A549 (cell line): ENCODE measurements around the gene LIPT2. TPM values are rescaled to one million over a fixed set of nuclear protein-coding genes. Genes with fewer than 3 reads are reported as not detected.

Experiments used
- ATAC-seq, 2 experiments: fragments of 200-7000 bp in 1 of 2; fragments of >200 bp in 1 of 2; cut with Nextera tagmentation in 1 of 2; cut with Tn5 transposase in 1 of 2; 3 replicates each; pipeline versions ENCODE4 v1.8.0 to v1.9.1; 2018 to 2020; ENCODE audit warnings: mild to moderate bottlenecking in 1 of 2, moderate library complexity in 1 of 2
- CTCF ChIA-PET: fragments of 300-600 bp; sonication (Branson Sonifier 250); formaldehyde crosslinking; extraction: SDS; loops from one replicate; lab custom pipeline; 2021; ENCODE audit warnings: antibody characterized with exemption, inconsistent platforms; lab: Yijun Ruan, JAX
- POLR2A ChIA-PET: fragments of 350-600 bp; formaldehyde crosslinking; extraction: SDS; loops from one replicate; lab custom pipeline; 2021; ENCODE audit warnings: antibody characterized with exemption, inconsistent platforms; lab: Yijun Ruan, JAX
- DNase-seq, 2 experiments: peaks; one replicate each; pipeline versions ENCODE4 v3.0.0 to v3.0.0-alpha.2; 2011 to 2016; ENCODE audit warnings: low read depth in 1 of 2, low spot score in 1 of 2
- FAIRE-seq: peaks from 2 replicates; lab custom pipeline; 2011; peaks lifted over from hg19 to GRCh38; lab: Jason Lieb, UNC
- H3K27ac ChIP-seq, 2 experiments: fragments of >200 bp; sonication (Bioruptor Twin); formaldehyde crosslinking; 3 replicates each; pipeline ENCODE4 v1.5.1; 2016 to 2017
- H3K4me1 ChIP-seq: fragments of >200 bp; sonication (Bioruptor Twin); formaldehyde crosslinking; 3 replicates; pipeline ENCODE4 v1.6.1; 2016
- H3K4me2 ChIP-seq: fragments of >200 bp; sonication (Bioruptor Twin); formaldehyde crosslinking; 3 replicates; pipeline ENCODE4 v1.6.1; 2016
- H3K4me3 ChIP-seq: fragments of >200 bp; sonication (Bioruptor Twin); formaldehyde crosslinking; 3 replicates; pipeline ENCODE4 v1.5.1; 2016
- H3K9me3 ChIP-seq: fragments of >200 bp; sonication (Bioruptor Twin); formaldehyde crosslinking; 3 replicates; pipeline ENCODE4 v1.6.1; 2016
- ATOH8 ChIP-seq: fragments of 250-450 bp; sonication (Bioruptor Pico); IDR thresholded peaks from 2 replicates; pipeline ENCODE4 v1.5.0; 2020; ENCODE audit warnings: low read depth, mild to moderate bottlenecking, moderate library complexity
- BHLHE40 ChIP-seq: IDR thresholded peaks from 2 replicates; pipeline ENCODE4 v1.6.1; 2012; ENCODE audit warnings: low read depth, low read length, inconsistent platforms
- CBX2 ChIP-seq: fragments of 200-600 bp; sonication (generic); IDR thresholded peaks from 2 replicates; pipeline ENCODE4 v1.6.1; 2016; ENCODE audit warnings: low read depth, mild to moderate bottlenecking, borderline replicate concordance
- CHD4 ChIP-seq: fragments of 200-600 bp; sonication (generic); IDR thresholded peaks from 2 replicates; pipeline ENCODE4 v1.6.1; 2016; ENCODE audit warnings: antibody characterized with exemption, mild to moderate bottlenecking, borderline replicate concordance
- E2F6 ChIP-seq: IDR thresholded peaks from 2 replicates; pipeline ENCODE4 v1.6.1; 2012; ENCODE audit warnings: low read depth, borderline replicate concordance
- EHF ChIP-seq: fragments of 250-450 bp; sonication (Bioruptor Pico); IDR thresholded peaks from 2 replicates; pipeline ENCODE4 v1.5.0; 2020; ENCODE audit warnings: mild to moderate bottlenecking
- ESRRA ChIP-seq: fragments of 150-350 bp; IDR thresholded peaks from 2 replicates; pipeline ENCODE4 v1.6.1; 2014; ENCODE audit warnings: mild to moderate bottlenecking, low read length, borderline replicate concordance
- FOSL2 ChIP-seq, 2 experiments: fragments of 450-650 bp in 1 of 2; fragments of >200 bp in 1 of 2; sonication (Bioruptor Twin) in 1 of 2; formaldehyde crosslinking; IDR thresholded peaks; 2 replicates each; pipeline versions ENCODE4 v1.5.0 to v1.6.1; 2016 to 2020; ENCODE audit warnings: mild to moderate bottlenecking in 1 of 2, moderate library complexity in 1 of 2
- HOXA7 ChIP-seq: fragments of 250-450 bp; sonication (Bioruptor Pico); IDR thresholded peaks from 2 replicates; pipeline ENCODE4 v1.5.0; 2020; ENCODE audit warnings: mild to moderate bottlenecking, moderate library complexity
- KDM1A ChIP-seq: fragments of 200-600 bp; sonication (generic); IDR thresholded peaks from 2 replicates; pipeline ENCODE4 v1.6.1; 2016; ENCODE audit warnings: low read depth, mild to moderate bottlenecking
- KDM5A ChIP-seq: fragments of 200-600 bp; sonication (generic); IDR thresholded peaks from 2 replicates; pipeline ENCODE4 v1.6.1; 2016; ENCODE audit warnings: antibody characterized with exemption, mild to moderate bottlenecking
- MAFK ChIP-seq: fragments of 450-650 bp; IDR thresholded peaks from 2 replicates; pipeline ENCODE4 v1.6.1; 2014; ENCODE audit not compliant: partially characterized antibody
- NR3C1 ChIP-seq: fragments of >200 bp; sonication (Bioruptor Twin); formaldehyde crosslinking; IDR thresholded peaks from 3 replicates; pipeline ENCODE4 v1.6.1; 2017
- PHF8 ChIP-seq: fragments of 200-600 bp; sonication (generic); IDR thresholded peaks from 2 replicates; pipeline ENCODE4 v1.6.1; 2016; ENCODE audit warnings: low read depth, mild to moderate bottlenecking, antibody characterized with exemption, moderate library complexity, borderline replicate concordance
- RARB ChIP-seq: fragments of 250-450 bp; sonication (Bioruptor Pico); IDR thresholded peaks from 2 replicates; pipeline ENCODE4 v1.8.0; 2021; ENCODE audit warnings: mild to moderate bottlenecking, moderate library complexity
- REST ChIP-seq: fragments of 200-600 bp; sonication (generic); IDR thresholded peaks from 2 replicates; pipeline ENCODE4 v1.6.1; 2016; ENCODE audit warnings: antibody characterized with exemption, mild to moderate bottlenecking, moderate library complexity
- RFX5 ChIP-seq: fragments of 450-650 bp; IDR thresholded peaks from 2 replicates; pipeline ENCODE4 v1.7.1; 2014; ENCODE audit warnings: antibody characterized with exemption, mild to moderate bottlenecking, moderate library complexity
- SMC3 ChIP-seq: fragments of >200 bp; sonication (Bioruptor Twin); formaldehyde crosslinking; IDR thresholded peaks from 3 replicates; pipeline ENCODE4 v1.6.1; 2018; ENCODE audit warnings: inconsistent platforms
- SREBF2 ChIP-seq: fragments of 450-650 bp; IDR thresholded peaks from 2 replicates; pipeline ENCODE4 v1.6.1; 2014; ENCODE audit warnings: mild to moderate bottlenecking, moderate library complexity
- USF2 ChIP-seq: fragments of 450-650 bp; IDR thresholded peaks from 2 replicates; pipeline ENCODE4 v1.6.1; 2014; ENCODE audit warnings: antibody characterized with exemption
- ZC3H11A ChIP-seq: fragments of 450-650 bp; IDR thresholded peaks from 2 replicates; pipeline ENCODE4 v1.6.1; 2014; ENCODE audit warnings: antibody characterized with exemption, mild to moderate bottlenecking
- ZNF302 ChIP-seq: fragments of 250-450 bp; sonication (Bioruptor Pico); IDR thresholded peaks from 2 replicates; pipeline ENCODE4 v1.9.0; 2021; ENCODE audit warnings: inconsistent platforms, mild to moderate bottlenecking, moderate library complexity
- ZSCAN20 ChIP-seq: fragments of 250-450 bp; sonication (Bioruptor Pico); IDR thresholded peaks from 2 replicates; pipeline ENCODE4 v1.8.0; 2022; ENCODE audit warnings: mild to moderate bottlenecking, moderate library complexity
- WGBS: methylation state at CpG from one replicate; pipeline ENCODE4 v1.1.6; 2017; ENCODE audit errors: missing lambda C conversion rate; 5-methylcytosine and 5-hydroxymethylcytosine counted together
- polyA plus RNA-seq, 4 experiments: library from polyadenylated mRNA; depleted of rRNA in 3 of 4; stranded (reverse); fragments of >200 nt; fragmentation: RNase III in 1 of 4; extraction: RNeasy Plus Mini Kit Qiagen cat#74134 plus additional on column Dnase treatment in 1 of 4; gene quantifications; 2 replicates in 3 of 4; 3 replicates in 1 of 4; pipeline ENCODE4 v1.2.3, GENCODE V29; 2011 to 2017

The LIPT2 gene
- polyA plus RNA-seq, 2 of the 4 experiments (the other 2 are of a cell fraction) = 4.8 to 9.8 TPM

GRCh38 chr11:74464746-74465145, 28.8 kb downstream of the LIPT2 start:
- no peak for TF ChIP-seq SMC3
- no peak for TF ChIP-seq RARB (CRISPR knock-in tag)
- TF ChIP-seq EHF = no peak
- no peak for TF ChIP-seq REST
- no peak for TF ChIP-seq CBX2
- no peak for TF ChIP-seq NR3C1
- no peak for TF ChIP-seq MAFK
- TF ChIP-seq CHD4 = no peak
- no peak for TF ChIP-seq KDM1A
- TF ChIP-seq PHF8 = no peak
- no peak for TF ChIP-seq ZNF302
- no peak for TF ChIP-seq USF2
- 88% methylated on average over 1 of the region's 1 CpG for WGBS
- no peaks in the 10 kb centered on the region for H3K9me3 ChIP-seq
- ChIA-PET CTCF (interaction anchor here (3.6 to 5.3 kb wide), 2 partner anchors 12 to 105 kb away, joined by 32 to 39 read pairs; no protein-coding TSS in a partner anchor), POLR2A (no interaction called here)
- no peak for DNase-seq
- ATAC-seq = no peak
- H3K27ac ChIP-seq = no peak overlapping the region
- H3K4me2 ChIP-seq = no peak overlapping the region
- H3K4me1 ChIP-seq = peaks cover 32% of the 10 kb centered on the region
- FAIRE-seq = no peak
- no peak overlapping the region for H3K4me3 ChIP-seq

GRCh38 chr11:74463216-74463615, 30.3 kb downstream of the LIPT2 start:
- H3K9me3 ChIP-seq = no peaks in the 10 kb centered on the region
- ChIA-PET POLR2A (interaction anchor here (3.6 kb wide), 1 partner anchor 30 kb away, joined by 13 read pairs; the partner anchor contains the start of gene LIPT2), CTCF (interaction anchor here (0.6 to 5.3 kb wide), 8 partner anchors 10 to 720 kb away, joined by 3 to 39 read pairs (median 4); no protein-coding TSS in a partner anchor)
- TF ChIP-seq SMC3 (no peak), ZC3H11A (no peak), E2F6 (no peak), RFX5 (no peak), ESRRA (no peak), RARB (CRISPR knock-in tag) (no peak), ATOH8 (CRISPR knock-in tag) (no peak), KDM1A (no peak), HOXA7 (CRISPR knock-in tag) (no peak), KDM5A (no peak), SREBF2 (no peak), ZSCAN20 (CRISPR knock-in tag) (no peak), BHLHE40 (no peak), FOSL2 (IDR thresholded peaks at IDR 0.05) (no peak), FOSL2 (CRISPR knock-in tag; IDR thresholded peaks at IDR 0.05) (no peak)
- H3K4me3 ChIP-seq = no peak overlapping the region
- no peak overlapping the region for H3K4me2 ChIP-seq
- H3K4me1 ChIP-seq = peaks cover 32% of the 10 kb centered on the region
- no peak for ATAC-seq
- 29% methylated on average over 1 of the region's 1 CpG for WGBS
- no peak overlapping the region for H3K27ac ChIP-seq
- DNase-seq = no peak
- no peak for FAIRE-seq
